HuH-7 (cell line): ENCODE results near the gene ERCC4.

Experiments used
- DNase-seq: peaks from one replicate; pipeline ENCODE4 v3.0.0; 2011; ENCODE audit warnings: low spot score

ERCC4 gene

GRCh38 chr16:13994239-13995106, 74.5 kb downstream of the ERCC4 start:
- DNase-seq, result no peak

- DNase-seq, result no peak
These were observed 75.2 kb downstream of the ERCC4 start for GRCh38 chr16:13995194-13995593.

- DNase-seq, result no peak
These were observed 76.9 kb downstream of the ERCC4 start for GRCh38 chr16:13996778-13997288.

- DNase-seq, result no peak
These were observed 77.6 kb downstream of the ERCC4 start for GRCh38 chr16:13997526-13997925.

GRCh38 chr16:13997933-13998332, 78.0 kb downstream of the ERCC4 start:
- DNase-seq, result no peak

- no peak for DNase-seq
These were observed 79.3 kb downstream of the ERCC4 start for GRCh38 chr16:13999071-13999894.

GRCh38 chr16:13999895-14000425, 80.0 kb downstream of the ERCC4 start:
- no peak for DNase-seq

- no peak for DNase-seq
These were observed 81.6 kb downstream of the ERCC4 start for GRCh38 chr16:14001521-14001920.
